Transverse colon (tissue), 4 donors: ENCODE measurements around the gene NOP53.

Source experiments
- EP300 ChIP-seq: sonication (generic); formaldehyde crosslinking; IDR thresholded peaks from one replicate; pipeline ENCODE4 v1.6.1; 2017; ENCODE audit warnings: antibody characterized with exemption, low read depth
- POLR2A ChIP-seq: fragments of 450-650 bp; IDR thresholded peaks from one replicate; pipeline ENCODE4 v1.6.1; 2016; ENCODE audit warnings: antibody characterized with exemption, mild to moderate bottlenecking, moderate library complexity
- POLR2AphosphoS5 ChIP-seq, 3 donors: sonication (generic); formaldehyde crosslinking; IDR thresholded peaks; one replicate each; pipeline ENCODE4 v1.6.1; 2016; ENCODE audit warnings: antibody characterized with exemption in 3 of 3
- TF ChIP-seq, protein P1 (sequence below), 5 experiments: fragments of 200-600 bp in 3 of 5; fragments of 450-650 bp in 2 of 5; sonication (generic) in 3 of 5; IDR thresholded peaks; 1 replicate in 2 of 5; 2 replicates in 3 of 5; pipeline ENCODE4 v1.5.1; 2016 to 2017; ENCODE audit warnings: antibody characterized with exemption in 5 of 5, inconsistent platforms in 3 of 5, mild to moderate bottlenecking in 2 of 5, moderate library complexity in 1 of 5

DNA sequence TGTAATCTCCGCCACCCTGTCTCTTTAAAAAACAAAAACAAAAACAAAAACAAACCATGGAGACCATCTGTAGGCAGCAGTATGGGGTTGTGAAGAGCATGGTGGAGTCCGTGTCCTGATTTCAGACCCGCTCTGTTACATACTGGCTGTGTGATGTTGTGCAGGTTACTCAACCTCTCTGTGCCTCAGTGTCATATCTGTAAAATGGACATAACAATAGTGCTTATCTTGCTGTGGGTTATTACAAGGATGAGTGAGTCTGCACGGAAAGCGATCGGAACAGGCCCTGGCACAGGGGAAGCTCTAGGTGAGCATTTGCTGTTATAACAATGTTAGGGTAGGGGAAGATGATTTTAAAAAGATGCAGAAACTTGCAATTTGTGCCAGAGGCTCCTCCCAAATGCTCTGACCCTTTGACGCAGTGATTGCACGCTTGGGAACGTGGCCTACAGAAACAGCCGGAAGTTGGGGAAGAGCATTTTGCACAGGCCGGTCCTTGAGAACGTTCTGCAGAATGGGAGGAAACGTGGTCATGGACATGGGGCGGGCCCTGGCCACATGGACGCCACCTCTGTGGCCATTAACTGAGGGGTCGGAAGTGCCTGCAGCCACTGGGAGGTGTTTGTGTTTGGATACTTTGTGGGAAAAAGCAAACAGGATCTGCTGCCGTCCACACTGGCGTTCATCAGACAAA, 17.4 kb downstream of the NOP53 start:
- TF ChIP-seq, protein P1, sequence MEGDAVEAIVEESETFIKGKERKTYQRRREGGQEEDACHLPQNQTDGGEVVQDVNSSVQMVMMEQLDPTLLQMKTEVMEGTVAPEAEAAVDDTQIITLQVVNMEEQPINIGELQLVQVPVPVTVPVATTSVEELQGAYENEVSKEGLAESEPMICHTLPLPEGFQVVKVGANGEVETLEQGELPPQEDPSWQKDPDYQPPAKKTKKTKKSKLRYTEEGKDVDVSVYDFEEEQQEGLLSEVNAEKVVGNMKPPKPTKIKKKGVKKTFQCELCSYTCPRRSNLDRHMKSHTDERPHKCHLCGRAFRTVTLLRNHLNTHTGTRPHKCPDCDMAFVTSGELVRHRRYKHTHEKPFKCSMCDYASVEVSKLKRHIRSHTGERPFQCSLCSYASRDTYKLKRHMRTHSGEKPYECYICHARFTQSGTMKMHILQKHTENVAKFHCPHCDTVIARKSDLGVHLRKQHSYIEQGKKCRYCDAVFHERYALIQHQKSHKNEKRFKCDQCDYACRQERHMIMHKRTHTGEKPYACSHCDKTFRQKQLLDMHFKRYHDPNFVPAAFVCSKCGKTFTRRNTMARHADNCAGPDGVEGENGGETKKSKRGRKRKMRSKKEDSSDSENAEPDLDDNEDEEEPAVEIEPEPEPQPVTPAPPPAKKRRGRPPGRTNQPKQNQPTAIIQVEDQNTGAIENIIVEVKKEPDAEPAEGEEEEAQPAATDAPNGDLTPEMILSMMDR (IDR thresholded peaks at IDR 0.05): no peak
- TF ChIP-seq POLR2AphosphoS5 (IDR thresholded peaks at IDR 0.05) (peak in 1 of 3 donors; percentile 10), POLR2A (no peak), EP300 (no peak)
